Activated T-helper 1 cell treated with anti-CD3 and anti-CD28 coated beads, Interleukin-2, amount 50 U/mL, for 16 hours (primary cell): ENCODE results near the gene TSPAN15.
"Not testable (repeated sequence)": the region's sequence is repeated elsewhere in the genome, so short reads cannot be mapped to it uniquely, and the experiment has no call there.

Source experiments
- DNase-seq, 2 donors: peaks; one replicate each; pipeline ENCODE4 v3.0.0-alpha.2; 2020; ENCODE audit warnings: low read depth in 1 of 2, low spot score in 1 of 2

TSPAN15 gene

GRCh38 chr10:69445041-69445440, 6.2 kb upstream of the TSPAN15 start:
- DNase-seq: no peak

DNA sequence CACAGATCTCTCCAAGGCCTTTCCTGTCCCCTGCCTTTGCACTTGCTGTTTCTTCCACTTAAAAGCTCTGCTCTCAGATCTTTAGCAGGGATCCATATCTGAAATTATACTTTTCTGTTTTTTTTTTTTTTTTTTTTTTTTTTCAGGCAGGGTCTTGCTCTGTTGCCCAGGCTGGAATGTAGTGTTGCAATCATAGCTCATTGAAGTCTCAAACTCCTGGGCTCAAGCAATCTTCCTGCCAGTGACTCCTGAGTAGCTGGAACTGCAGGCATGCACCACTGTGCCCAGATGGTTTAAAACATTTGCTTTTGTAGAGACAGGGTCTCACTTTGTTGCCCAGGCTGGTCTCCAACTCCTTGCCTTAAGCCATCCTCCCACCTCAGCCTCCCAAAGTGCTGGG, 5.0 kb upstream of the TSPAN15 start:
- no peak for DNase-seq

DNA sequence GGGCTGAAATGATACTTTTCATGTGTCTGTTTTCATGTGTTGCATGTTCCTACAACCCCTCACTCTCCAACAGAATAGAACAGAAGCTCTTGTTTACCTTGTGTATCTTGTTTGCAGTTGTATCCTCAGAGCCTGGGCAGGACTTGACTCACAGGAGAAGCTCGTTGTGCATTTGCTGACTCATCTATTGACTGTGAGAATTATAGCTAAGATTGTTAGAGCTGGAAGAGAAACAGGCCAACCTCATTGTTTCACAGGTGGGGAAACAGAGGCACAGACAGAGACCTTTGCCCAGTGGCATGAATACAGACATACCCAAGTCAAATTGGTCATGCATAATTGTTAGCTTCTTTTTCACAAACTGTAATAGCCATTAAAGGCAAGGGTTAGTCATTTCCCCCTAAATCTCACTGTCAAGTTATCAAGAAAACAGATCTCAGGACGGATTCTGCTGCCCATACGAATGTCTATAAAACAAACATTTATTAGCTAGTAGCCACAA, 4.6 kb upstream of the TSPAN15 start:
- no peak for DNase-seq

DNA sequence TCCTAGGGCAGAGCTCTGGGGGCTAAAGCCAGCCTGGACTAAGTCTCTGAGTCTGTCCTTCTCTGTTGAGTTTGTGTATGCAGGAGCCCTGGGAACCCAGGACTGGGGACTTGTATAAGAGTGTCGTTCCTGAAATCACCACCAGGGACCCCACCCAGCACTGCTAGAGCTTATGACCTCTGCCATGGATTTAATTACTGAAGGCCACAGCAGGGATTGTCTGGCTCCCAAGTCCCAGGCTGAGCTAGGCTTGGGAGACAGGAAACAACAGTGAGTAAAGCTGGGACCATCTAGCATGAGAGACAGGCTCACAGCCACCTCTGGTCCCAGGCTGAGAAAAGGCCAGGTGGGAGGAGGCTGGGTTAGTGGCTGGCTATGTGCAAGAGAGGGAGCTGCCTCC, 1.4 kb upstream of the TSPAN15 start:
- no peak for DNase-seq

DNA sequence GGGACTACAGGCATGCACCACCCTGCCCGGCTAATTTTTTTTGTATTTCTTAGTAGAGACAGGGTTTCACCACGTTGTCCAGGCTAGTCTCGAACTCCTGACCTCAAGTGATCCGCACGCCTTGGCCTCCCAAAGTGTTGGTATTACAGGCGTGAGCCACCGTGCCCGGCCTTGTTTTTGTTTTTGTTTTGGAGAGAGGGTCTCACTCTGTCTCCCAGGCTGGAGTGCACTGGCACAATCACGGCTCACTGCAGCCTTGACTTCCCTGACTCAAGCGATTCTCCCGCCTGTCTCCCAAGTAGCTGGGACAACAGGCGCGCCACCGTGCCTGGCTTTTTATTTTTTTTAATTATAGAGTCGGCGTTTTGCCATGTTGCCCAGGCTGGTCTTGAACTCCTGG, 870 bp upstream of the TSPAN15 start:
- not testable (repeated sequence) for DNase-seq

DNA sequence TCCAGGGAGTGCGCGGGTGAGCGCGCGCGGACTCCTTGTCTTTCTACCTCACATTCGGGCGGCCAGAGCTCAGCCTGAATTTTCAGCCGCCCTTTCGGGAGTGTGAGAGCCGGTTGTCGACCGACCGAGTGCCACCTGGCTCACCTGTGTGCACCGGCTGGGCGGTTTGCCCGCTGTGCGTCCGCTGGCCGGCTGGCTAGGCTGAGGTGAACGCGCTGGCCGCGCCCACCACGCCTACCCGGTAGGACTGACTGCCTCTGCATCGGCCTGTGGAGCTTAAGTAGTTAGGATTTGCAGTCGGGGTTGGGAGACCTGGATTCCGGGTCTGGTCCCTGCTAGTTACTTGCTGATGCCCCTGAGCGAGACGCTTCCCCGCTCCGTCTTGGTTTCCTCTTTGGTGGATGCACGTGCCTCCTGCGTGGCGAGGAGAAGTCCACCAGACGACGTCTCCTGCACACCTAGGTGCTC, 553 bp downstream of the TSPAN15 start:
- DNase-seq: no peak

DNA sequence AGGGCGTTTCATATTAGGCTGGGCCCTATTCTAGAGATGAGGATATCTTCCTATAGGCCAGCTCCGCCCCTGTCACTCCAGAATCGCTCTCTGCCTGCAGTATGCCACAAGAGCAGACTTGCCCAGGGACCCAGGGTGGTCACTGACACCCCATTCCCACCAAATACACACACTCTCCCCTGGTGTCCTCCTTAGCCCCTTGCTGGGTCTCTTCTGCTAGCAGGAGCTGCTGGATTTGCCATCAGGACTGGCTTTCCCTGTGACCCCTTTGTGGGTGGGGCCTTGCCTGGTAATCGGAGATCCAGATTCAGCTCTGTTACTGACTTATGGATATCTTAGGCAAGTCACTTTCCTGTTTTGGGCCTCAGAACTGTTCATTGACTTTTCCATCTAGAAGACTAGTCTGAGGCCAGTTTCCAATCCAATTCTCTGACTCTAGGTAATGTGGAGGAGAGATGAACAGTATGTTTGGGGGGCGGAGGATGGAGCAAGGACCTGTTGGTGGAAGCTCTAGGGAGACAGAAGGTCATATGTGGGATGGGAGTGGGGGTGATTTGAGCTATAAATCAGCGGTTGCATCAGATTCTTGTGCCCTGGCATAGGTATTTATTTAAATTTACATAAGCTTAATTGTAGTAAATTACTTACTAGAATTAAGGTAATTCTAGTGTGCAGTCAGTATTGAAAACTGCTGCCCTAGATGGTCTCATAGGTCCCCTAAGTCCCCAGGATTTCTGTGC, 1.6 kb downstream of the TSPAN15 start:
- no peak for DNase-seq

GRCh38 chr10:69453795-69454194, 2.5 kb downstream of the TSPAN15 start:
- DNase-seq: no peak

DNA sequence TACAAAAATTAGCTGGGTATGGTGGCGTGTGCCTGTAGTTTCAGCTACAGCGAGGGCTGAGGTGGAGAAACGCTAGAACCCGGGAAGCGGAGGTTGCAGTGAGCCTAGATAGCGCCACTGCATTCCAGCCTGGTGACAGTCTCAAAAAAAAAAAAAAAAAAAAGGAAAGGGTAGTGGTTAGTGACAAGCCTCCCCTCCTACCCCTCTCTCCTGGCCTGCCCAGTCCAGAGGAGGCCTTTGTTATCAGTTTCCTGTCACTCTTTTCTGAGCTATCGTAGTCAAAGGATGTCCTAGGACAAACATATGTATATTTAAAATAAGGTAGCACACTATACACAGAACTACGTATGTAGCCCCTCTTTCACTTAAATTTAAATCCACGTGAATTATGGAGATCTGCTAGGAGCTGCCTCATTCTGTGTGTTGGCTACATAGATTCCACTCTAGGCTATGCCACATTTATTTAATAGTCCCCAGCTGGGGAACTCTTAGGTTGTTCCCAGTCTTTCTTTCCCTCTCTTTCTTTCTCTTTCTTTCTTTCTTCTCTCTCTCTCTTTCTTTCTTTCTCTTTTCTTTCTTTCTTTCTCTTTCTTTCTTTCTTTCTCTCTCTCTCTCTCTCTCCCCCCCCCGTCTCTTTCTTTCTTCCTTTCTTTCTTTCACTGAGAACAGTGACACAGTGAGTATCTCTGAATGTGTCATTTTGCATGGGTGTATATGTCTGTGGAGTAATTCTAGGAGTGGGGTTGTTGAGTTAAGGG, 3.9 kb downstream of the TSPAN15 start:
- DNase-seq: no peak

DNA sequence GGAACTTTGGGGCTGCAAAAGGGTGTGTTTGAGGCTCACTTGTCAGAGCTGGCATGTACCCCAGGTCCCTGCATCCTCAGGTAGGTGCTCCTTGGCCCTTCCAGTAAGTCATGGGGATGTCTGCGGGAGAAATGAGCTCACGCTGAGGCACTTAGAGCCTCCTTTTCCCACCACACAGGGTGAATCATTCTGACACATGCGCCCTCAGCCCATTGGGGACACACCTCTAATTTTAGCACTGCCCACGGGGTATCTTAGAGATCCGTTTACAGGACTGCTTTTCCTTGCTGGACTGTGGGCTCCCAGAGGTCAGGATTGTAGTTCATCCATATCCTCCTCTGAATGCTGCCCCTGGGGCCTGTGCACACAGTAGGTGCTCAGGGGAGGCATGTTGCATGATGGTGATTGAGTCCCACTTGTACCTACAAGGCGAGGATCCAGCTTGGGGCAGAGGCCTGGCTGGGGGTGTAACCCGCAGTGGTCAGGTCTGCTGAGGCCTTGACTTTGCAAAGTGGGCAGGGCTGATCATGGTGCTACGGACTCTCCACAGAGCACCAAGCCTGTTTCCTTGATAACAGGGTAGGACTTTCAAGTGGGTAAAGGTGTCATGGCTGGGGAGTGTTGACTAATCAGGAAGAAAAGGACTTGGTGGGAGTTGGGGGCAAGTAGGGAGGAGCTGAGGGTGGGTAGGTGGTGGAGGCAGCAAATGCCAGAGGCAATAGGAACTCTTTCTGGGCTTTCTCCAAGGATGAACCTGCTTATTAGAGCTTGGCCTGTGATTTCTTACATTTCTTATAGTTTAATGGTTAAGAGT, 5.8 kb downstream of the TSPAN15 start:
- DNase-seq: no peak

DNA sequence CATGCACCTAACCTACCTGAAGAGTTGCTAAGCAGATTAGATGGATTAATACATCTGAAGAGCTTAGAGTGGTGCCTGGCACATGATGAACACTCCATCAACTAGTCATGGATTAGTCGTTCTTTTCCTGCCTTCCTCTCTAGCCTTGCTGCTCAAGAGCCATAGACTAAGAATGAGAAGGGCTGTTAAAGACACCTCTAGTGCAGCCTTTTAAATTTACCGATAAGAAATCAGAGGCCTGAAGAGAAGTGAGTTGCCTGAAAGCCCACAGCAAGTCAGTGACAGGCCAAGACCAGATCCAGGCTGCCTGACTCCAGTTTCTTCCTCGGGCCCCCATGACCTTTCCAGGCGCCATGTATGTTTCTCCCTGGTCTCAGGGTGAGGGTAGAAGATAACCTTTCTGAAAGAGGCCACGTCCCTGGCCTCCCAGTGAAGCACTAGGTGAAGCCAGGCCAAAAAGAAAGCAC, 6.5 kb downstream of the TSPAN15 start:
- no peak for DNase-seq

DNA sequence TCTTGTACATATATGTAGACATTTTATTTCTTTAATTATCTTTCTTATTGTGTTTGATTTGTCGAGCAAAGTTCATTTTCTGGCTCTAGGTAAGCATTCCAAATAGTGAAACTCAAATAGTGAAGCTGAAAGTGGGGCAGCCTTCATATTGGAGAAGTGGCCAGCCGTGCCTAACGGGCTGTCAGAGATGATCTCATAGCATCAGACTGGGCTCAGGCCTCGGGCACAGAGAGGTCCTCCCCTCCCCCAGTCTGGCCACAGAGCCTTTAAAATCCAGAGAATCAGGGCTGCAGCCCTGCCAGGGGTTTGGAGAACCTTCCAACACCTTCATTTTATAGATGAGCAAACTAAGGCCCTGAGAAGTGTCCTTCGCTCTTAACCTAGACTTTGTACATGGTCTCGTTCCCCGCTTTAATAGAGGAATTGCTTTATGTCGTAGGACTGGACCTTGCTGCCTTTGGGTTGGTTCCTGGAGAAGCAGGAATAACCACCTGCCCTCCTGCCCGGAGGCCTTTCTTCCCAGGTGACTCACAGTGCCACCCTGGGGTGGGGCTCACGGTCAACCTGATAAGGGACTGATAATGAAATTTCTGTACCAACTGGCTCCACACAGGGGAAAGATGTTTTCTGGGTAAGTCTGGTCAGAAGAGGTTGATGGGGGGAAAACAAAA, 7.3 kb downstream of the TSPAN15 start:
- no peak for DNase-seq

DNA sequence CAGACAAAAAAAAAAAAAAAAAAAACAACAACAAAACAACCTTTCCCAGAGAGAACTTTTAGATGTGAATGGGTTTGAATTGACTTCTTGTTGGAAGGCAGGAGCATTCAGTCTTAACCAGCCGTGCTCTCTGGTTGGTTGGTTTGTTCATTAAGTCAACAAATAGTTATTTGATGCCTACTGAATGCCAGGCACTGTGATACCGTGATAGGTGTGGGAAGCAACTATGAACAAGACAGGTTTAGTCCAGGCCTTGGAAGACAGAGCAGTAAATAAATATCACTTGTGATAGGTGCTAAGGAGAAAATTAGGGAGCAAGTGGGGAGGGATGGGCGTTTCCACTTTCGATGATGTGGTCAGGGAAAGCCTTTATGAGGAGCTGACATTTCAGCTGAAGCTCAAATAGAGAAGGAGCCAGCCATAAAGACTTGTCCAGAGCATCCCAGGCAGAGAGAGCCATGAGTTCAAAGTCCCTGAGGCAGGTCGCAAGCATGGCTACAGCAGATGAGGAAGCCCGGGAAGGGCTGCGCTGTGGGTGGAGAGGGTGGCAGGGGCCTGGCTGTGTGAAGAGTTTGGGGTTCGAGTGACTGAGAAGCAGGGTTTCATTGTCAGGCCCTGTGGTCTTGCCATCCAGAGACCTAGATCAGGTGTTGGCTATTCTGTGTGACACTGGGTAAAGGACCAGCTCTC, 8.0 kb downstream of the TSPAN15 start:
- DNase-seq: no peak

DNA sequence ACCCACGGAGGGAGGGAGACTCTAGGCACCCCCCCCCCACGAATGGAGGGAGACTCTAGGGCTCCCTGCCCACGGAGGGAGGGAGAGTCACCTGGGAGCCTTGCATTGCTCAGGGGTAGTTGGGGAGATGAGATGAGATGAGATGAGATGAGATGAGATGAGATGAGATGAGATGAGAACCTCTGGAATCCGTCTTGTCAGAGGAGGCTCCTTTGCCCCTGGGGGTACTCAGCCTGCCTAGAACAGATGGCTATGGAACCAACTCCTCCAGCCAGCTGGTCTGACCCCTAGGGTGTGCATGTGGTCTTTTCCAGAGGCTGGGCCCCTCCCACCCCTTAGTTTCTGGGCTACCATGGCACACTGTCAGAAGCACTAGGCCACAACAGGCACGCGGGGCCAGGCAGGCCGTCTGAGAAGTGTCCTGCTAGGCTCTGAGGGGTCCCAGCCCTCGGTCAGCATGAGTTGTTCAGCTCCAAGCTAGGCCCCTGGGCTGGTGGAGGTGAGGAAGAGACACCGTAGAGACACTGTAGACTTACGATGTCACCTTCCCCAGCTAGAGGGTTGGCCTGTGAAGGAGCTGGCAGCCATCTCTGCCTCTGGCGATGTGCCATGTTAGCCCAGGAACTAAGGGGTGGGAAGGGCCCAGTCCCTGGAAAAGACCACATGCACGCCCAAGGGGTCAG, 8.8 kb downstream of the TSPAN15 start:
- DNase-seq: no peak

DNA sequence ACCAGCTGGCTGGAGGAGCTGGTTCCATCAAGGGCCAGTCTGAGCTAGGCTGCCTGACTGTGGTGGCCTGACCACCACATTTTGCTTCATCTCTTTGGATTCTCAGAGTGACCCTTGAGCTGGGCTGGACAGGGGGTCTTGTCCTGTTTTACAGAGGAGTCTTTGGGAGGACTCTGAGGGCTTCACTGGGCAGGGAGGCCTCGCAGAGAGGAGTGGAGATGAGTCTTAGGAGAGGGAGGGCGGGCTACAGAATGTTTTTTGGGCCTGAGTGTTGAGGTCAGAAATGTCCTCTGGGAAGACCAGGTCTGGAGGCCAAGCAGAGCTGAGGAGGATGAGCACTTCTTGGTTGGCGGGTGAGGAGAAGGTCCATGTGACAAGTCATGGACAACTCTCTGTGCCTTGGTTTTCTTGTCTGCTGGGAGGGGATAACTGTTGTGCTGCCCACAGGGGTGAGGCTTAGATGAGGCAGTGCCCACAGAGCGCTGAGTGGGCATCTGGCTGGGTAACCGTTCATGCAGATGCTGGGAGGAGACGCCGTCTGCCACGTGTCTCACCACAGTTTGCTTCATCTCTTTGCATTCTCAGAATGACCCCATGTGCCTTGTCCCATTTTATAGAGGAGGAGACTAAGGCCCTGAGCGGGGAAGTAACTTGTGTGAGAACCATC, 9.4 kb downstream of the TSPAN15 start:
- DNase-seq: no peak

GRCh38 chr10:69461243-69462025, 10.2 kb downstream of the TSPAN15 start:
- DNase-seq: no peak

GRCh38 chr10:69463886-69464285, 12.6 kb downstream of the TSPAN15 start:
- DNase-seq: no peak

DNA sequence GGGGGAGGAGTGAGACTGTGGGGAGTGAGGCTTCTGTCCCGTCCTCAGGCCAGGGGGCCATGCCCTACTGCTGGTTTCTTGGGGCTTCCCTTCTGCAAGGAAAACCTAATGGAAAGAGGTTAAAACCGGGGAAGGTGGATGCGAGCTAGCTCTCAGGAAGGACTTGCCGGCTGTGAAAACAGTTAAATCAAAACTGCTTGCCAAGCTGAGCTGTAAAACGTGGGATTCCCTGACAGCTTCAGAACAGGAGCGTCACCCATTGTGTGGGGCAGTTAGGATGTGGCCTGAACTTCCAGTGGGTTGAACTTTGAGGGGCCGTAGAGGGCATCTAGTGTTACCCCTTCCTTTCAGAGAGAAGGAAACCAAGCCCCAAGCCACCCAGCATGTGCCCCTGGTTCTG, 13.1 kb downstream of the TSPAN15 start:
- no peak for DNase-seq
